Measurements from ENCODE around the gene KLF15.

Gene KLF15

DNA sequence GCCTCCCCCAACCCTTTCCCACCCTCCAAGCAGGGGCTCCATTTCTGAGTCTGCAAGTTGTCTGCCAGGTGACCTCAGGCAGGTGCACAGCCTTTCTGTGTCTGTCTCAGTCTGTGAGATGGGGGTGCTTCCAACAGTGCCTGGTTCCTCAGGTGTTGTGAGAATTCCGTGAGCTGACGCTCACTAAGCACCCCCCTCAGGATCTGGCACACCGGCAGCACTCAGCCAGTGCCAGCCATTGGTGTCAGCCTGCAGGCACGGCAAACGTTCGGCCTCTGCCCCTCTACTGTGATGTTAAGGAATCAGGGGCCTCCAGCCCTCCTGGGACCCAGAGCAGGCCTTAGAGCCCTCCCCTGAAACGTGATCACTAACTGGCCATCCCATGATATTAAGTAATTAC, 2.4 kb downstream of the KLF15 start:
- Histone ChIP-seq H3K27ac (no peak overlapping the region), H3K27me3 (peaks cover 64% of the 10 kb centered on the region), H3K9me3 (no peaks in the 10 kb centered on the region), H3K4me1 (ENCODE audit: control insufficient read depth in 1 of 2, insufficient read depth in 1 of 2, low read depth in 1 of 2, low read length in 1 of 2) (peaks cover 21 to 24% of the 10 kb centered on the region in 2 experiments), H3K4me3 (ENCODE audit: low read depth in 1 of 2, low read length in 1 of 2) (no peak overlapping the region), H3K36me3 (no peaks in the 10 kb centered on the region)
- TF ChIP-seq CTCF (IDR thresholded peaks at IDR 0.05): no peak

- H3K9me3 ChIP-seq: no peaks in the 10 kb centered on the region
- no peak for TF ChIP-seq CTCF (IDR thresholded peaks at IDR 0.05)
- H3K27ac ChIP-seq: no peak overlapping the region
- H3K27me3 ChIP-seq: peaks cover 54% of the 10 kb centered on the region
- no peaks in the 10 kb centered on the region for H3K36me3 ChIP-seq
- no peak overlapping the region for H3K4me3 ChIP-seq (ENCODE audit: low read depth in 1 of 2, low read length in 1 of 2)
- H3K4me1 ChIP-seq (ENCODE audit: control insufficient read depth in 1 of 2, insufficient read depth in 1 of 2, low read depth in 1 of 2, low read length in 1 of 2): peaks cover 21 to 24% of the 10 kb centered on the region in 2 experiments
Measured at GRCh38 chr3:126353694-126354321, 3.4 kb downstream of the KLF15 start.

GRCh38 chr3:126352476-126353454, 4.4 kb downstream of the KLF15 start:
- H3K27ac ChIP-seq: no peak overlapping the region
- TF ChIP-seq CTCF (IDR thresholded peaks at IDR 0.05): no peak
- no peak overlapping the region for H3K4me3 ChIP-seq (ENCODE audit: low read depth in 1 of 2, low read length in 1 of 2)
- H3K27me3 ChIP-seq: peaks cover 43% of the 10 kb centered on the region
- peaks cover 17 to 21% of the 10 kb centered on the region in 2 experiments for H3K4me1 ChIP-seq (ENCODE audit: control insufficient read depth in 1 of 2, insufficient read depth in 1 of 2, low read depth in 1 of 2, low read length in 1 of 2)
- H3K36me3 ChIP-seq: no peaks in the 10 kb centered on the region
- no peaks in the 10 kb centered on the region for H3K9me3 ChIP-seq

DNA sequence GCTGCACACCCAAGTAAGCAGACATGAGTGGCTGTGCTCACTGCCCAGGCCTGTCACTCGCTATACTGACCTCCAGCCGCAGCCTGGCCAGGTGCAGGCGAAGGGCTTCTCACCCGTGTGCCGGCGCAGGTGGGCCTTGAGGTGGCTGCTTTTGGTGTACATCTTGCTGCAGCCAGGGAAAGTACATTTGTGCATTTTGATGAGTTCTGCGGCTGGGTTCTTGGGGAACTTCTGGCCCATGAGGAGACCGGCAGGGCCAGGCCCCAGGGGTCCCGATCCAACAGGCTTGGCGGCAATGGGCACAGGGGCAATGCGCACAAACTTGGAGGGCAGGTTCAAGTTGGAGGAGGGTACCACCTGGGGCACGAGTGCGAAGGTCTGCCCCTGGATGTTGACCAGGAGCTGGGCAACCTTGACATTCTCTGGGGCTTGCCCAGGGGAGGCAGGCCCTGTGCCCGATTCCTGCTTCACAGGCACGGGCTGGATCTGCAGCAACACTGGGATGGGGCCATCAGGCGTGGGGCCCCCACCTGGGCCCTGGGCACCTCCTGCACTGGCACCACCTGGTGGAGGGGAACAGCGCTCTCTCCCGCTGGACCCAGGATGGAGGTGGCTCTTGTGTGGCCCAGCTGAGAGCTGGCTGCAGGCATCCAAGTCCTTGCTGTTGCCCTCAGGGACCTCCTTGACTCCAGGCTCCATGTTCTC, 5.3 kb downstream of the KLF15 start:
- Histone ChIP-seq H3K4me1 (ENCODE audit: control insufficient read depth in 1 of 2, insufficient read depth in 1 of 2, low read depth in 1 of 2, low read length in 1 of 2) (peaks cover 12 to 17% of the 10 kb centered on the region in 2 experiments), H3K27ac (no peak overlapping the region), H3K4me3 (ENCODE audit: low read depth in 1 of 2, low read length in 1 of 2) (no peak overlapping the region), H3K36me3 (no peaks in the 10 kb centered on the region), H3K9me3 (no peaks in the 10 kb centered on the region), H3K27me3 (peaks cover 35% of the 10 kb centered on the region)
- TF ChIP-seq CTCF (IDR thresholded peaks at IDR 0.05): no peak

DNA sequence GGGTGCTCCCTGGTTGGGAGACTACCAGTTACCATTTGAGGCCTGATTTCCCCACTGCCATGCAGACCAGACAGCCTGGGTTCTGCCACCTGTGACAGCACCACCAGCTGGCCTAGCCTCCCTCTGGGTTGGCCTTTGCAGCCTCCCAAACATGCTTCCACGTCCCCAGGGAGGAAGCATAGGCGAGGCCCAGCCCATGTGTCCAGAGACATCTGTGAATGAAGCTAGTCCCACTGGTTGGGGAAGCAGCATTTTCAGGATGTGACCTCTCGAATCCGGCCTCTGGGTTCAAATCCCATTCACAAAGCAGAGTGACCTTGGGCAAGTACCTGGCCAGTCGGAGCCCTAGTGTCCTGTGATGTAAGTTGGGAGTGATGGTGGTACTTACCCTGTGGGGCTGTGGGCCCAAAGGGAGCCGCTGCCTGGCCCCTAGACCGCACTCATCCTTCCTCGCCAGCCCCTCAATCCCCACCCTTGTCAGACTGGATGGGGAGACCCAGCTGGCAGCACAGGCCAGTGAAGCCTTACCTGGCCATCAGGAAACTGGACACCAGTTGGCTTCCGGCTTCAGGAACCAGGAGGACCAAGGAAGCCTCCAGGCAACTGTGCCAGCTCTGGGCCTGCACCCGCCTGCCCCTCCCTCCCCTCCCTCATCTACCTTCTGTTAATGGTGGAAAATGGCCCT, 6.0 kb downstream of the KLF15 start:
- H3K4me3 ChIP-seq (ENCODE audit: low read depth in 1 of 2, low read length in 1 of 2): no peak overlapping the region
- no peak overlapping the region for H3K27ac ChIP-seq
- peaks cover 28% of the 10 kb centered on the region for H3K27me3 ChIP-seq
- no peak for TF ChIP-seq CTCF (IDR thresholded peaks at IDR 0.05)
- H3K9me3 ChIP-seq: no peaks in the 10 kb centered on the region
- peaks cover 5 to 12% of the 10 kb centered on the region in 2 experiments for H3K4me1 ChIP-seq (ENCODE audit: control insufficient read depth in 1 of 2, insufficient read depth in 1 of 2, low read depth in 1 of 2, low read length in 1 of 2)
- H3K36me3 ChIP-seq: no peaks in the 10 kb centered on the region
